ENCODE results near the gene NSL1.
"Not testable (repeated sequence)": the region's sequence is repeated elsewhere in the genome, so short reads cannot be mapped to it uniquely, and the experiment has no call there.

The NSL1 gene

DNA sequence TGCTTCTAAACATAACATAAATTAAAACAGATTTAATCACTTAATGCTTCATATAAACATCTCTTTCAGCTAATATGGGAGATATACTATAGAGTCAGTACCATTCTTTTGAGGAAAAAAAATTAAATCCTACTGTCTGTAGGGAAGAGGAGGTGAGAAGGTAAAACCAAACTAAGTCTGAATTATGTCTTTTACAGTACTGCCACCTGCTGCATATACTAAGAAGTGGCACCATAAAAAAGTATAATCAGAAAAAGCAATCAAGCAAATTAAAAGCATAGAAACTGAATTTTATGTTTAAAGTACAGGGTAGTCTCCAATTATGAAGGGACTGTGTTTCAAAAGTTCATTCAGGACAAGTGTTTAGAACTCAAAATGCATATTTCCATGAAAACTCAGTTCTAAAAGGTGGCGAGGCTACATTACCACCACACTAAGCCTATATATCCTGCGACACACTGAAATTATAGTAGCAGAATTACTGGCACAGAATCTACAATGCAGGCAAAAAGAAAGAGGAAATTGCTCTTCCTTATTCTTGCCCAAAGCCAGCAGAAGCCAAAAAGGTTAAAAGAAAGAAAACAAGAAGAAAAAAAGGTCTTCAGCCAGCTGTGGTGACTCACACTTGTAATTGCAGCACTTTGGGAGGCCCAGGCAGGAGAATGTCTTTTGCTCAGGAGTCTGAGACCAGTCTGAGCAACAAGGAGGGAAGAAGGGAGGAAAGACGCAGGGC lies 9.0 kb downstream of the NSL1 start:
- Histone ChIP-seq H3K9ac (ENCODE audit: low read depth, low read length) (no peak overlapping the region), H3K27ac (ENCODE audit: low read depth, low read length) (no peak overlapping the region), H3K4me3 (ENCODE audit: low read depth, low read length) (no peak overlapping the region), H3K9me3 (ENCODE audit: control insufficient read depth, insufficient read depth, low read length) (peaks cover 13% of the 10 kb centered on the region), H3K36me3 (ENCODE audit: control insufficient read depth, insufficient read depth, low read length) (peaks cover 78% of the 10 kb centered on the region), H3K27me3 (ENCODE audit: control insufficient read depth, insufficient read depth, low read length) (no peaks in the 10 kb centered on the region), H3K4me1 (ENCODE audit: control insufficient read depth, insufficient read depth, low read length) (no peaks in the 10 kb centered on the region)

DNA sequence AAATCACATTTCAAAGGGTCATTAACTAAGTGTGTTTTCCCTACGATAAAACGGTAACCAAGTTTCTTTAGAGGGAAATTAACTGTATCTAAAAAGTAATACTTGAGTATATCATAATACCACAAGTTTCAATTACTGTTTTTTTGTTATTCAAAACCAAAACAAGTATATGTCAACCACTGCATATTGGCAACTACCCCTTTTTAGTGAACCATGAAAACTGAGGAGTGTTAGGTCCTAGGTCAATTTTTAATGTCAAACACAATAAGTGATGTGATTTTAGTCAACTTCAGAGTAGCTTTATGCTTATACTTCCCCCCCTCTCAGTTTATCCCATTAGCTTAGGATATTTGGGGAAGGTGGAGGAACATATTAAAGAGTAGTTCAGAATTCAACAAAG lies 10.4 kb downstream of the NSL1 start:
- no peak overlapping the region for H3K27ac ChIP-seq (ENCODE audit: low read depth, low read length)
- H3K4me1 ChIP-seq (ENCODE audit: control insufficient read depth, insufficient read depth, low read length) = no peaks in the 10 kb centered on the region
- peaks cover 70% of the 10 kb centered on the region for H3K36me3 ChIP-seq (ENCODE audit: control insufficient read depth, insufficient read depth, low read length)
- H3K4me3 ChIP-seq (ENCODE audit: low read depth, low read length) = no peak overlapping the region
- H3K9ac ChIP-seq (ENCODE audit: low read depth, low read length) = no peak overlapping the region
- H3K27me3 ChIP-seq (ENCODE audit: control insufficient read depth, insufficient read depth, low read length) = no peaks in the 10 kb centered on the region
- H3K9me3 ChIP-seq (ENCODE audit: control insufficient read depth, insufficient read depth, low read length) = peaks cover 13% of the 10 kb centered on the region

DNA sequence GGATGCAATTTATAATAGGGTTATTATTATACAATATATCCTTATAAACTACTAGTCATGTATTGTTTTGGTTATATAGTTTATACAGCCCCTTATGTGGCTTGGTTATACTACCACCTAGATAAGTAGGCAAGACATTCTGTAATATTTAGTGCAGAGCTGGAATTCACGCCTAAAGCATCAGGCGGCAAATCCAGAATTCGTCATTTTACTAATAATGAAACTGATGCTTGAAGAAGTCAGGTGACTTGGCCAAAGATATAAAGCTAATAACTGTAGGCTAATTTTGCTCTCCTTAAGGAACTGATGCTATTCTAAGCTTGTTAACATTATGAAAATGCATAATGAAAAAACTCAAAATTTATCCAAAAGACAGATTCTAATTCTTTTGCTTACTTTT lies 10.8 kb downstream of the NSL1 start:
- H3K27me3 ChIP-seq (ENCODE audit: control insufficient read depth, insufficient read depth, low read length) = no peaks in the 10 kb centered on the region
- no peak overlapping the region for H3K9ac ChIP-seq (ENCODE audit: low read depth, low read length)
- no peak overlapping the region for H3K27ac ChIP-seq (ENCODE audit: low read depth, low read length)
- H3K4me3 ChIP-seq (ENCODE audit: low read depth, low read length) = no peak overlapping the region
- peaks cover 65% of the 10 kb centered on the region for H3K36me3 ChIP-seq (ENCODE audit: control insufficient read depth, insufficient read depth, low read length)
- H3K9me3 ChIP-seq (ENCODE audit: control insufficient read depth, insufficient read depth, low read length) = peaks cover 13% of the 10 kb centered on the region
- no peaks in the 10 kb centered on the region for H3K4me1 ChIP-seq (ENCODE audit: control insufficient read depth, insufficient read depth, low read length)

DNA sequence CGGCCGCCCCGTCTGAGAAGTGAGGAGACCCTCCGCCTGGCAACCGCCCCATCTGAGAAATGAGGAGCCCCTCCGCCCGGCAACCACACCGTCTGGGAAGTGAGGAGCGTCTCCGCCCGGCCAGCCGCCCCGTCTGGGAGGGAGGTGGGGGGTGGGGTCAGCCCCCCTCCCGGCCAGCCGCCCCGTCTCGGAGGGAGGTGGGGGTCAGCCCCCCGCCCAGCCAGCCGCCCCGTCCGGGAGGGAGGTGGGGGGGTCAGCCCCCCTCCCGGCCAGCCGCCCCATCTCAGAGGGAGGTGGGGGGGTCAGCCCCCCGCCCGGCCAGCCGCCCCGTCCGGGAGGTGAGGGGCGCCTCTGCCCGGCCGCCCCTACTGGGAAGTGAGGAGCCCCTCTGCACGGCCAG lies 12.5 kb downstream of the NSL1 start:
- H3K4me1 ChIP-seq (ENCODE audit: control insufficient read depth, insufficient read depth, low read length); H3K4me3 ChIP-seq (ENCODE audit: low read depth, low read length); H3K9ac ChIP-seq (ENCODE audit: low read depth, low read length); H3K27me3 ChIP-seq (ENCODE audit: control insufficient read depth, insufficient read depth, low read length); H3K27ac ChIP-seq (ENCODE audit: low read depth, low read length): not testable (repeated sequence)
- H3K9me3 ChIP-seq (ENCODE audit: control insufficient read depth, insufficient read depth, low read length) = peaks cover 13% of the 10 kb centered on the region
- H3K36me3 ChIP-seq (ENCODE audit: control insufficient read depth, insufficient read depth, low read length) = peaks cover 63% of the 10 kb centered on the region

DNA sequence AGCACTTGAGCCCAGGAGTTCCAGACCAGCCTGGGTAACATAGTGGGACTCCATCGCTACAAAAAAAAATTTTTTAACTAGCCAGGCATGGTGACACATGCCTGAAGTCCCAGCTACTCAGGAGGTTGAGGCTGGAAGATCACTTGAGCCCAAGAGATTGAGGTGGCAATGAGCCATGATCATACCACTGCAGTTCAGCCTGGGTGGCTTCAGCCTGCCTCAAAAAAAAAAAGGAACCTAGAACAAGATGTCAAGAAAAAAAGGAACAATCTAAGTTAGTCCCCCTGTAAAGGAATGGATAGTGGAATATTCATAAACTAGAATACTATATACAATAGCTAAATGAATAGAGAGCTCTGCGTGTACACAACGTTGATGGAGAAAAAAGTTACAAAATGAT lies 14.4 kb downstream of the NSL1 start:
- Histone ChIP-seq H3K4me1 (ENCODE audit: control insufficient read depth, insufficient read depth, low read length) (no peaks in the 10 kb centered on the region), H3K27ac (ENCODE audit: low read depth, low read length) (no peak overlapping the region), H3K9me3 (ENCODE audit: control insufficient read depth, insufficient read depth, low read length) (peaks cover 13% of the 10 kb centered on the region), H3K36me3 (ENCODE audit: control insufficient read depth, insufficient read depth, low read length) (peaks cover 47% of the 10 kb centered on the region), H3K4me3 (ENCODE audit: low read depth, low read length) (no peak overlapping the region), H3K9ac (ENCODE audit: low read depth, low read length) (no peak overlapping the region), H3K27me3 (ENCODE audit: control insufficient read depth, insufficient read depth, low read length) (no peaks in the 10 kb centered on the region)

DNA sequence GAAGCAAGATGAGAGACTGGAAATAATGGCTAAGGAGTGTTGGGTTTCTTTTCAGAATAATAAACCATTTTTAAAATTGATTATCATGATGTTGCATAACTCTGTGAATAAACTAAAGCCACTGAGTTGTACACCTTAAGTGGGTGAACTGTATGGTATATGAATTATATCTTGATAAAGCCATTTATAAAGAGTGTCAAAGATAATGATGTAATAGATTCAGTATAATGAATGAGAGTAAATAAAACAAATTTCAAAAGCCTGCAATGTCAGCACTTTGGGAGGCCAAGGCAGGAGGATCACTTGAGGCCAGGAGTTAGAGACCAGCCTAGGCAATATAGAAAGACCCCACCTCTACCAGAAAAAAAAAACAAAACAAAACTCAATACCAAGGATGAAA lies 16.3 kb downstream of the NSL1 start:
- no peaks in the 10 kb centered on the region for H3K4me1 ChIP-seq (ENCODE audit: control insufficient read depth, insufficient read depth, low read length)
- H3K27me3 ChIP-seq (ENCODE audit: control insufficient read depth, insufficient read depth, low read length) = no peaks in the 10 kb centered on the region
- no peak overlapping the region for H3K4me3 ChIP-seq (ENCODE audit: low read depth, low read length)
- no peak overlapping the region for H3K9ac ChIP-seq (ENCODE audit: low read depth, low read length)
- no peak overlapping the region for H3K27ac ChIP-seq (ENCODE audit: low read depth, low read length)
- H3K36me3 ChIP-seq (ENCODE audit: control insufficient read depth, insufficient read depth, low read length) = peaks cover 29% of the 10 kb centered on the region
- no peaks in the 10 kb centered on the region for H3K9me3 ChIP-seq (ENCODE audit: control insufficient read depth, insufficient read depth, low read length)

DNA sequence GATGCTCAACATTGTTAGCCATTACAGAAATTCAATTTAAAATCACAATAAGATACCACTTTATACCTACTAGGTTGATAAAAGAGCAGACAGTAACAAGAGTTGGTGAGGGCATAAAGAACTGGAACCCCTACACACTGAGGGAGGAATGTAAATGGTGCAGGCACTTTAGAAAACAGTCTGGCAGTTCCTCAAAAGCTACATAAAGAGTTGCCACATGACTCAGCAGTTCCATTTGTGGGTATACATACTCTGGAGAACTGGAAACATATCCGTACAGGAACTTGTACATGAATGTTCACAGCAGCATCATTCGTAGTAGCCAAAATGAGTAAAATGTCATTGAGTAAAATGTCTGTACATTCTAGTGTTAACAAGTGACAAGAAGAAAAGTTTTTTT lies 17.0 kb downstream of the NSL1 start:
- no peak overlapping the region for H3K27ac ChIP-seq (ENCODE audit: low read depth, low read length)
- no peaks in the 10 kb centered on the region for H3K9me3 ChIP-seq (ENCODE audit: control insufficient read depth, insufficient read depth, low read length)
- H3K4me1 ChIP-seq (ENCODE audit: control insufficient read depth, insufficient read depth, low read length) = no peaks in the 10 kb centered on the region
- H3K27me3 ChIP-seq (ENCODE audit: control insufficient read depth, insufficient read depth, low read length) = no peaks in the 10 kb centered on the region
- no peak overlapping the region for H3K9ac ChIP-seq (ENCODE audit: low read depth, low read length)
- H3K36me3 ChIP-seq (ENCODE audit: control insufficient read depth, insufficient read depth, low read length) = peaks cover 29% of the 10 kb centered on the region
- no peak overlapping the region for H3K4me3 ChIP-seq (ENCODE audit: low read depth, low read length)

DNA sequence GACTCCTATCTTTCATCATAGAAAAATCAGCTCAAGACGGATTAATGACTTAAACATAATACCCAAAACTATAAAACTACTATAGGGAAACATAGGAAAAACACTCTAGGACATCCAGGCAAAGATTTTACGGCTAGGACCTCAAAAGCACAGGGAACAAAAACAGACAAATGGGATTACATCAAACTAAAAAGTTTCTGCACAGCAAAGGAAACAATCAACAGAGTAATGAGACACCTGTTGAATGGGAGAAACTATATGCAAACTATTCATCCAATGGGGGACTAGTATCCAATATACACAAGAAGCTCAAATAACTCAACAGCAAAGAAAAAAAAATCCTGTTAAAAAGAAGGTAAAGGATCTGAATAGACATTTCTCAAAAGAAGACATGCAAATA lies 18.6 kb downstream of the NSL1 start:
- H3K4me1 ChIP-seq (ENCODE audit: control insufficient read depth, insufficient read depth, low read length) = no peaks in the 10 kb centered on the region
- no peak overlapping the region for H3K4me3 ChIP-seq (ENCODE audit: low read depth, low read length)
- H3K27ac ChIP-seq (ENCODE audit: low read depth, low read length) = no peak overlapping the region
- H3K27me3 ChIP-seq (ENCODE audit: control insufficient read depth, insufficient read depth, low read length) = no peaks in the 10 kb centered on the region
- H3K9ac ChIP-seq (ENCODE audit: low read depth, low read length) = no peak overlapping the region
- peaks cover 27% of the 10 kb centered on the region for H3K36me3 ChIP-seq (ENCODE audit: control insufficient read depth, insufficient read depth, low read length)
- no peaks in the 10 kb centered on the region; the same call in 1 of the 2 replicates for H3K9me3 ChIP-seq (ENCODE audit: control insufficient read depth, insufficient read depth, low read length)

DNA sequence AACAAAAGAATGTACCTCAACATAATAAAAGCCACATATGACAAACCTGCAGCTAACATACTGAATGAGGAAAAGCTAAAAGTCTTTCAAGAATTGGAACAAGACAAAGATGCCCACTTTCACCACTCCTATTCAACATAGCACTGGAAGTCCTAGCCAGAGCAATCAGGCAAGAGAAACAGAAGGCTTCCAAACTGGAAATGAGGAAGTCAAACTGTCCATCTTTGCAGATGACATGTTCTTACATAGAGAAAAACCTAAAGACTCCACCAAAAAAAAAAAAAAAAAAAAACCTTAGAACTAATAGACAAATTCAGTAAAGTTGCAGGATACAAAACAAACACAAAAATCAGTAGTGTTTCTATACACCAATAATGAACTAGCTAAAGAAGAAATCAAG lies 20.2 kb downstream of the NSL1 start:
- H3K9ac ChIP-seq (ENCODE audit: low read depth, low read length) = no peak overlapping the region
- H3K4me3 ChIP-seq (ENCODE audit: low read depth, low read length) = no peak overlapping the region
- H3K27ac ChIP-seq (ENCODE audit: low read depth, low read length) = no peak overlapping the region
- H3K27me3 ChIP-seq (ENCODE audit: control insufficient read depth, insufficient read depth, low read length) = no peaks in the 10 kb centered on the region
- no peaks in the 10 kb centered on the region; the same call in 1 of the 2 replicates for H3K9me3 ChIP-seq (ENCODE audit: control insufficient read depth, insufficient read depth, low read length)
- peaks cover 17% of the 10 kb centered on the region for H3K36me3 ChIP-seq (ENCODE audit: control insufficient read depth, insufficient read depth, low read length)
- H3K4me1 ChIP-seq (ENCODE audit: control insufficient read depth, insufficient read depth, low read length) = no peaks in the 10 kb centered on the region

DNA sequence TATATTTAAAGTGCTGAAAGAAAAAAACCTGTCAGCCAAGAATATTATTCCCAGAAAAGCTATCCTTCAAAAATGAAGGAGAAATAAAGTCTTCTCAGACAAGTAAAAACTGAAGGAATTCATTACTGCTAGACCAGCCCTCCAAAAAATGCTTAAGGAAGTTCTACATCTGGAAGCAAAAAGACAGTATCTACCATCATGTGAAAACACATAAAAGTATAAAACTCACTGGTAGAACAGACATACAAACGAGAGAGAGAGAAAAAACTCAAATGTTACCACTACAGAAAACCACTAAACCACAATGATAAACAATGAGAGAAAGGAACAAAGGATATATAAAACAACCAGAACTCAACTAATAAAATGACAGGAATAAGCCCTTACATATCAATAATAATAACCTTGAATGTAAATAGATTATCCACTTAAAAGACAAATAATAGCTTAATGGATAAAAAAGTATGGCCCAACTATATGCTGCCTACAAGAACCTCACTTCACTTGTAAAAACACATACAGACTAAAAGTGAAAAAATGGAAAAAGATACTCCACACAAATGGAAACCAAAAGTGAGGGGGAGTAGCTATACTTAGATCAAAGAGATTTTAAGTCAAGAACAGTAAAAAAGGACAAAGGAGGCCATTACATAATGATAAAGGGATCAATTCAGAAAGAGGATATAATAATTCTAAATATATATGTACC lies 22.0 kb downstream of the NSL1 start:
- Histone ChIP-seq H3K4me1 (ENCODE audit: control insufficient read depth, insufficient read depth, low read length) (no peaks in the 10 kb centered on the region), H3K9me3 (ENCODE audit: control insufficient read depth, insufficient read depth, low read length) (no peaks in the 10 kb centered on the region; the same call in 1 of the 2 replicates), H3K4me3 (ENCODE audit: low read depth, low read length) (no peak overlapping the region), H3K36me3 (ENCODE audit: control insufficient read depth, insufficient read depth, low read length) (peaks cover 8% of the 10 kb centered on the region), H3K9ac (ENCODE audit: low read depth, low read length) (no peak overlapping the region), H3K27ac (ENCODE audit: low read depth, low read length) (no peak overlapping the region), H3K27me3 (ENCODE audit: control insufficient read depth, insufficient read depth, low read length) (no peaks in the 10 kb centered on the region)

DNA sequence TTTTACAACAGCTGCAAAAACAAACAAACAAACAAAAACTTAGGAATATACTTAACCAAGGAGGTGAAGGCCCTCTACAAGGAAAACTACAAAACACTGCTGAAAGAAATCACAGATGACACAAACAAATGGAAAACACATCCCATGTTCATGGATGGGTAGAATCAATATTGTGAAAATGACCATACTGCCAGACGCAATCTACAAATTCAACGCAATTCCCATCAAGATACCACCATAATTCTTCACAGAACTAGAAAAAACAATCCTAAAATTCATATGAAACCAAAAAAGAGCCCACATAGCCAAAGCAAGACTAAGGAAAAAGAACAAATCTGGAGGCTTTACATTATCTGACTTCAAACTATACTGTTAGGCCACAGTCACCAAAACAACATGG lies 24.8 kb downstream of the NSL1 start:
- H3K4me3 ChIP-seq (ENCODE audit: low read depth, low read length); H3K27ac ChIP-seq (ENCODE audit: low read depth, low read length); H3K9me3 ChIP-seq (ENCODE audit: control insufficient read depth, insufficient read depth, low read length); H3K4me1 ChIP-seq (ENCODE audit: control insufficient read depth, insufficient read depth, low read length); H3K27me3 ChIP-seq (ENCODE audit: control insufficient read depth, insufficient read depth, low read length); H3K36me3 ChIP-seq (ENCODE audit: control insufficient read depth, insufficient read depth, low read length); H3K9ac ChIP-seq (ENCODE audit: low read depth, low read length): not testable (repeated sequence)

All from HUES48 (cell line).